BLaER1 treated with 17β-estradiol and CSF1 and Interleukin-3, amounts not matched to agents 10 nM and 100 nM (cell line): ENCODE measurements around the gene NUAK2.
"Not testable (repeated sequence)": the region's sequence is repeated elsewhere in the genome, so short reads cannot be mapped to it uniquely, and the experiment has no call there.

Experiments
- H3K27ac ChIP-seq, 11 experiments: shearing (Covaris generic); formaldehyde crosslinking; 2 replicates each; pipeline ENCODE4 v1.8.1; 2022
- H3K27me3 ChIP-seq, 11 experiments: shearing (Covaris generic); formaldehyde crosslinking; 2 replicates each; pipeline ENCODE4 v1.8.1; 2022
- H3K36me3 ChIP-seq, 11 experiments: shearing (Covaris generic); formaldehyde crosslinking; 2 replicates each; pipeline ENCODE4 v1.8.1; 2022
- H3K4me1 ChIP-seq, 10 experiments: shearing (Covaris generic); formaldehyde crosslinking; 2 replicates each; pipeline ENCODE4 v1.8.1; 2022
- H3K4me2 ChIP-seq, 11 experiments: shearing (Covaris generic); formaldehyde crosslinking; 2 replicates each; pipeline ENCODE4 v1.8.1; 2022
- H3K4me3 ChIP-seq, 10 experiments: shearing (Covaris generic); formaldehyde crosslinking; 2 replicates each; pipeline ENCODE4 v1.8.1; 2022
- H3K9ac ChIP-seq, 11 experiments: shearing (Covaris generic); formaldehyde crosslinking; 2 replicates each; pipeline ENCODE4 v1.8.1; 2022
- H3K9me3 ChIP-seq, 11 experiments: shearing (Covaris generic); formaldehyde crosslinking; replicated peaks in 1 of 11; 2 replicates each; pipeline ENCODE4 v1.8.1; 2022
- H4K20me1 ChIP-seq, 11 experiments: shearing (Covaris generic); formaldehyde crosslinking; 2 replicates each; pipeline ENCODE4 v1.8.1; 2022
- Cebpa-rat ChIP-seq, 11 experiments: shearing (Covaris generic); IDR thresholded peaks; 2 replicates each; pipeline ENCODE4 v1.8.1; 2022

NUAK2 gene

DNA sequence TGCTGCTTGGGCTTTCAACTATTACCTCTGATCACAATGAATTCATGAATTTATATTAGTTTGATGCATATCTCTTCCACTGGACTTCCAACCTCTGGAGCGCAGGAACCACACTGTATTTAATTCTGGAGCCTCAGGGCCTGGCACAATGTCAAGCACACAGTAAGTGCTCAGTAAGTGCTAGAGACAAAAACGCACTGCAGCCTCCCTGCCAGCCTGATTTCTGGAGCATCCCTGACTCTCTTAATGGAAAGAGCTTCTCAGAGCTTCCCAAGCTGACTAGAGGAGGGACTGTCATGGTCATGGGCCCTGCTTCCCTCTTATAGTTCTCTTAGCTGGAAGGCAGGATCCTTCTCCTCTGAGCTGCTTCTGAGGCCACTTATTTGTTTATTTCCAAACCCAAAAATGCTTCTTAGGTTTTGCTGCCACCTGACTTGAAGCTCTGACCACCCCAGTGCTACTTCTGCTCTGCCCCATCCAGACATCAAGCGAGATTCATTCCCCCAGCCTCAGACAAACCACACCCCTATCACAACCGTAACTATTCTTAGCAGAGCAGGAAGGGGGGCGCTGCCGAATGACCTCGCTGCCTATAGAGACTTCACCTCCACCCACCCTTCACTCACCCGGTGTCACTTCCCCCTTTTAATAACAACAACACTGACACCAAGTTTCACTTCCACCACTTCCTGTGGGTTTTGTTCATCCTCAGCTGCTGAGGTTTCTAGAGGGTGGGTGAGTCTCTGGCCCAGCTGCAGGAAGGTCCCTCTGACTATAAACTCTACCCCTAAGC lies 33.6 kb downstream of the NUAK2 start:
- Histone ChIP-seq H3K4me2 (peak overlapping the region; percentile 92 to 98 (median 96)), H4K20me1 (peaks cover 0 to 55% (median 8%) of the 10 kb centered on the region in 11 experiments; a peak in 10 of 22 replicates)

GRCh38 chr1:205287076-205287475 lies 34.5 kb downstream of the NUAK2 start:
- H3K27ac ChIP-seq = peak overlapping the region; percentile 68 to 83 (median 81); a peak in 21 of 22 replicates
- no peak for TF ChIP-seq Cebpa-rat (IDR thresholded peaks at IDR 0.05)
- H3K9me3 ChIP-seq = no peaks in the 10 kb centered on the region
- no peaks in the 10 kb centered on the region for H3K36me3 ChIP-seq
- H4K20me1 ChIP-seq = peaks cover 0 to 55% (median 8%) of the 10 kb centered on the region in 11 experiments; a peak in 10 of 22 replicates
- peak overlapping the region; percentile 92 to 98 (median 96) for H3K4me2 ChIP-seq
- H3K4me3 ChIP-seq = peak overlapping the region in 5 of 10 experiments; percentile 1 to 39 (median 30); a peak in 4 of 20 replicates
- peak overlapping the region; percentile 52 to 74 (median 69); a peak in 18 of 22 replicates for H3K9ac ChIP-seq
- peaks cover 61 to 85% (median 69%) of the 10 kb centered on the region in 10 experiments for H3K4me1 ChIP-seq
- H3K27me3 ChIP-seq = peaks cover 21 to 57% (median 40%) of the 10 kb centered on the region in 11 experiments

More for the DNA sequence above, 33.6 kb downstream of the NUAK2 start:
- Histone ChIP-seq H3K4me3 (peak overlapping the region in 8 of 10 experiments; percentile 5 to 39 (median 28); a peak in 13 of 20 replicates), H3K9me3 (no peaks in the 10 kb centered on the region), H3K4me1 (peaks cover 58 to 79% (median 67%) of the 10 kb centered on the region in 10 experiments), H3K9ac (peak overlapping the region; percentile 52 to 74 (median 69); a peak in 20 of 22 replicates), H3K36me3 (no peaks in the 10 kb centered on the region), H3K27ac (peak overlapping the region; percentile 68 to 83 (median 81); a peak in 21 of 22 replicates), H3K27me3 (peaks cover 17 to 55% (median 39%) of the 10 kb centered on the region in 11 experiments; a peak in 21 of 22 replicates)
- no peak for TF ChIP-seq Cebpa-rat (IDR thresholded peaks at IDR 0.05)

GRCh38 chr1:205286335-205286950 lies 35.1 kb downstream of the NUAK2 start:
- Histone ChIP-seq H3K4me1 (peaks cover 61 to 81% (median 69%) of the 10 kb centered on the region in 10 experiments), H3K27me3 (peaks cover 22 to 57% (median 40%) of the 10 kb centered on the region in 11 experiments), H4K20me1 (peaks cover 0 to 55% (median 8%) of the 10 kb centered on the region in 11 experiments; a peak in 10 of 22 replicates), H3K4me3 (peak overlapping the region in 7 of 10 experiments; percentile 8 to 44 (median 31); a peak in 8 of 20 replicates), H3K4me2 (peak overlapping the region; percentile 92 to 98 (median 96)), H3K9me3 (no peaks in the 10 kb centered on the region), H3K9ac (peak overlapping the region; percentile 52 to 77 (median 72); a peak in 20 of 22 replicates), H3K36me3 (no peaks in the 10 kb centered on the region), H3K27ac (peak overlapping the region; percentile 68 to 83 (median 81); a peak in 19 of 22 replicates)
- TF ChIP-seq Cebpa-rat (IDR thresholded peaks at IDR 0.05) = peak in 1 of 11 experiments; percentile 47; a peak in 2 of 22 replicates

DNA sequence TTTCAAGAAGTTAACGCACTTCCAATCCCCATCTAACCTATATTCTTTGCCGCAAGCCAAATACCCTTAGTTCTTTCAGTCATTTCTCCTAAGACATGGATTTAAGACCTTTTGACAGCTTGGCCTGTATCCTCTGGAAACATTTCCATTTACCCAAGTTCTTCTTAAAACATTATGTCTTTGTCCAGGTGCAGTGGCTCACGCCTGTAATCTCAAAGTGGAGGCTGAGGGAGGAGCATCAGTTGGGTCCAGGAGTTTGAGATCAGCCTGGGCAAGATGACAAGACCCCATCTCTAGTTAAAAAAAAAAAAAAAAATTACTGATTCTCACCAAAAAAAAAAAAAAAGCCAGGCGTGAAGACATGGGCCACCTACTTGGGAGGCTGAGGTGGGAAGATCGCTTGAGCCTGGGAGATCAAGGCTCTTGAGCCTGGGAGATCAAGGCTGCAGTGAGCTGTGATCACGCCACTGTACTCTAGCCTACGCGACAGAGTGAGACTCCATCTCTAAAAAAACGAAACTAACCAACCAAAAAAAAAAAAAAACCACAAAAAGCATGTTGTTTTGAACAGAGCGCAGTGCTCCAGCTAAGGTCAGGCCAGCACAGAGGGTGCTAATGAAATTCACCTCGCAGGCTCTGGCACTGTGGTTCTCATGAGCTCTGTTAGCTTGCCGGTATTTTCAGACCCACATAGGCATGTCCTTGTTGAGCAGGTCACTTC lies 36.0 kb downstream of the NUAK2 start:
- Histone ChIP-seq H3K27ac (peak overlapping the region; percentile 48 to 83 (median 81); a peak in 21 of 22 replicates), H3K9ac (peak overlapping the region; percentile 52 to 77 (median 72); a peak in 21 of 22 replicates)
- no peak for TF ChIP-seq Cebpa-rat (IDR thresholded peaks at IDR 0.05)

DNA sequence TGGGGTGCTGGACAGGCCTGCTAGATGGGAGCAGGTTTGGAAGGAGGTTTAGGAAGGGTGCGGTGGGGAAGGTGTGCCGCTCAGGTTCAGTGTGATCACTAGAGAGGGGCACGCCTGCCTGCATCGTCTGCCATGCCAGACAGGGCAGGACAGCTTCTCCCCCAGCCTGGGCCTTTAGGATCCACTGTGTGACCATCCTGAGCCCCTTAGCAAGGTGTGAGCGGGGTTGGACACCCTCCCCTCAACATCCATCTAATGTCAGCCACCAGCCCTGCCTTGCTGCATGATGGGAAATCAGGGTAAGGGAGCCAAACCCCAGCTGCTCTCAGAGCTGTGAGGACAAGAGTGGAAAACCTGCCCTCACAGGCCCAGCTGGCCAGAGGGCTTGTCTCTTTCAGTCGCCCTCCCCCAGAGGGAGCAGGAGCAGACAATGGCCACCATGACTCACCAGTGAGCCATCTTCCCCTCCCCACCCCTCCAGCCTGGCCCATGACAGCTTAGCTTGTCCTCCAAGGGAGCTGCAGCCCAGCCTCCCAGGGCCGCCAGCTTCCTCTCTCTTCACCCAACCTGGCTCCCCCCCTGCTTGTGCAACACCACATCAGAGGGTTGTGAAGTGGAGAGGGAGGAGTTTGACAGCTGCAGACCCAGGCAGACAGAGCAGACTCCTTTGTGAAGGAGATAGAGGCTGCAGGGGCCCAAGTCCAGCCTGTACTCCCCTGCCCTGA lies 37.0 kb downstream of the NUAK2 start:
- Histone ChIP-seq H3K9ac (peak overlapping the region; percentile 52 to 77 (median 72); a peak in 20 of 22 replicates), H3K4me1 (peaks cover 61 to 73% (median 69%) of the 10 kb centered on the region in 10 experiments)
- peak; percentile 35 to 95 (median 90); a peak in 19 of 22 replicates for TF ChIP-seq Cebpa-rat (IDR thresholded peaks at IDR 0.05)

More for the DNA sequence above, 36.0 kb downstream of the NUAK2 start:
- Histone ChIP-seq H3K4me3 (peak overlapping the region in 9 of 10 experiments; percentile 2 to 44 (median 29); a peak in 14 of 20 replicates), H3K9me3 (peaks cover 0 to 4% (median 0%) of the 10 kb centered on the region in 11 experiments; a peak in 1 of 22 replicates), H3K4me2 (peak overlapping the region; percentile 92 to 98 (median 96)), H3K27me3 (peaks cover 22 to 54% (median 40%) of the 10 kb centered on the region in 11 experiments), H3K36me3 (no peaks in the 10 kb centered on the region), H3K4me1 (peaks cover 61 to 75% (median 69%) of the 10 kb centered on the region in 10 experiments), H4K20me1 (peaks cover 0 to 55% (median 8%) of the 10 kb centered on the region in 11 experiments; a peak in 10 of 22 replicates)

DNA sequence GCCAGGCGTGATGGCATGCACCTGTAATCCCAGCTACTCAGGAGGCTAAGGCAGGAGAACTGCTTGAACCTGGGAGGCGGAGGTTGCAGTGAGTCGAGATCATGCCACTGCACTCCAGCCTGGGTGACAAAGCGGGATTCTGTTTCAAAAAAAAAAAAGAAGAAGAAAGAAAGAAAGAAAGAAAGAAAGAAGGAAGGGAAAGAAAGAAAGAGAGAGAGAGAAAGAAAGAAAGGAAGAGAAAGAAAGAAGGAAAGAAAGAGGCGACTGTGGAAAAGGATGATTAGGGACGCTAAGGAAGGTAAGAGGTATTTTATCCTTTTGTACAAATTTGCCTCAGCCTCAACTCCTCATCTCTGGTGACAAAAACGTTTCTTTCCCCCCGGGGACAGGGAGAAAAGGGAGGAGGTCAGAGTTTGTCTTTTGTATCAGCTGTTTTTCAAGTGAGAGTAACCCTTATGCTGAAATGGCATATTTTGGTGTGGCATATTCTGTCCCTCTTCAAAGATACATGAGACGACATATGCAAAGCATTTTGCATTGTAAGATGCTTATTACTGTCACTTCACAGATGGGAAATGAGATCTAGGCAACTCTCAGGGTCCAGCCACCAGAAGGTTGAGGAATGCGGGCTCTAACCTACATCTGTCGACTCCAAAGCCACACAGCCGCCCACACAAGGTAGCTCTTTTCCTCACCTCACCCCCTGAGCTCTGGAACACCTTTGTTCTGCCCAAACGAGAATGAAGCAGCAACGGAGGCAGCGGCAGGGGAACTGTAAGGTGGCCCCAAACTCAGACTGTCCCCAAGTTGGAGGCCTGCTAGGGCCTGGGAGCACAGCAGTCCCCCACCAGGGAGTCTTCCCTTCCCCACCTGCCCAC lies 38.0 kb downstream of the NUAK2 start:
- no peak overlapping the region for H3K4me3 ChIP-seq
- peaks cover 51 to 72% (median 66%) of the 10 kb centered on the region in 10 experiments for H3K4me1 ChIP-seq
- peak overlapping the region in 7 of 11 experiments; percentile 28 to 74 (median 68); a peak in 10 of 22 replicates for H3K9ac ChIP-seq
- H3K27me3 ChIP-seq = peaks cover 18 to 40% (median 34%) of the 10 kb centered on the region in 11 experiments
- no peak for TF ChIP-seq Cebpa-rat (IDR thresholded peaks at IDR 0.05)
- H4K20me1 ChIP-seq = peaks cover 0 to 49% (median 8%) of the 10 kb centered on the region in 11 experiments; a peak in 10 of 22 replicates
- peaks cover 0 to 4% (median 0%) of the 10 kb centered on the region in 11 experiments; a peak in 1 of 22 replicates for H3K9me3 ChIP-seq
- H3K27ac ChIP-seq = peak overlapping the region; percentile 42 to 83 (median 78); a peak in 20 of 22 replicates
- peak overlapping the region; percentile 92 to 98 (median 96) for H3K4me2 ChIP-seq
- H3K36me3 ChIP-seq = no peaks in the 10 kb centered on the region

More for the DNA sequence above, 37.0 kb downstream of the NUAK2 start:
- Histone ChIP-seq H4K20me1 (peaks cover 0 to 55% (median 8%) of the 10 kb centered on the region in 11 experiments; a peak in 10 of 22 replicates), H3K4me2 (peak overlapping the region; percentile 92 to 98 (median 96)), H3K27ac (peak overlapping the region; percentile 42 to 83 (median 81); a peak in 21 of 22 replicates), H3K4me3 (peak overlapping the region in 8 of 10 experiments; percentile 2 to 44 (median 30); a peak in 7 of 20 replicates), H3K9me3 (peaks cover 0 to 4% (median 0%) of the 10 kb centered on the region in 11 experiments; a peak in 1 of 22 replicates), H3K36me3 (no peaks in the 10 kb centered on the region), H3K27me3 (peaks cover 16 to 44% (median 35%) of the 10 kb centered on the region in 11 experiments)

DNA sequence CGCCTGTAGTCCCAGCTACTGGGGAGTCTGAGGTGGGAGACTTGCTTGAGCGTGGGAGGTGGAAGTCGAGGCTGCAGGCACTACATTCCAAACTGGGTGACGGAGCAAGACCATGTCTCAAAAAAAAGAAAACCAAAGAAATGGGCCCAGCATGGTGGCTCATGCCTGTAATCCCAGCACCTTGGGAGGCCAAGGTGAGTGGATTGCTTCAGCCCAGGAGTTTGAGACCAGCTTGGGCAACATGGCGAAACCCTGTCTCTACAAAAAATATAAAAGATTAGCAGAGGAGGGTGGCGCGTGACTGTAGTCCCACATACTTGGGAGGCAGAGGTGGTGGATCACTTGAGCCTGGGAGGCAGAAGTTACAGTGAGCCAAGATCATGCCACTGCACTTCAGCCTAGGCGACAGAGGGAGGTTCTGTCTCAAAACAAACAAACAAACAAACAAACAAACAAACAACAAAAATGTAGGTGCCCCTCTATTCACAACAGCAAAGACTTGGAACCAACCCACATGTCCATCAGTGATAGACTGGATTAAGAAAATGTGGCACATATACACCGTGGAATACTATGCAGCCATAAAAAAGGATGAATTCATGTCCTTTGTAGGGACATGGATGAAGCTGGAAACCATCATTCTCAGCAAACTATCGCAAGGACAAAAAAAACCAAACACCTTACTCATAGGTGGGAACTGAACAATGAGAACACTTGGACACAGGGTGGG lies 40.7 kb downstream of the NUAK2 start:
- H3K9ac ChIP-seq, H3K4me3 ChIP-seq, H3K9me3 ChIP-seq, H3K27ac ChIP-seq, H3K4me2 ChIP-seq, H3K36me3 ChIP-seq: not testable (repeated sequence)
- Histone ChIP-seq H4K20me1 (peaks cover 0 to 25% (median 0%) of the 10 kb centered on the region in 11 experiments; a peak in 8 of 22 replicates), H3K27me3 (peaks cover 21 to 53% (median 39%) of the 10 kb centered on the region in 11 experiments), H3K4me1 (peaks cover 30 to 55% (median 48%) of the 10 kb centered on the region in 10 experiments)
